Nephron progenitor cell (in vitro differentiated cells): ENCODE data around the gene SEPTIN11.
A peak's percentile ranks its signal among the peaks of the same experiment; 100 is the strongest.

Experiments used
- DNase-seq: peaks from one replicate; pipeline ENCODE4 v3.0.0; 2021
- H3K27ac Mint-ChIP-seq: 2 replicates; pipeline ENCODE4 v1.8.0; 2021; ENCODE audit warnings: mild to moderate bottlenecking, moderate library complexity, mixed read lengths
- H3K27me3 Mint-ChIP-seq: 2 replicates; pipeline ENCODE4 v1.8.0; 2021; ENCODE audit warnings: mild to moderate bottlenecking, low read depth, mixed read lengths; ENCODE audit not compliant: poor library complexity
- H3K36me3 Mint-ChIP-seq: 2 replicates; pipeline ENCODE4 v1.8.0; 2021; ENCODE audit warnings: low read depth, mixed read lengths
- H3K4me1 Mint-ChIP-seq: 2 replicates; pipeline ENCODE4 v1.8.0; 2021; ENCODE audit warnings: mixed read lengths
- H3K4me3 Mint-ChIP-seq: 2 replicates; pipeline ENCODE4 v1.8.0; 2021; ENCODE audit warnings: mild to moderate bottlenecking, moderate library complexity, mixed read lengths
- H3K9me3 Mint-ChIP-seq: 2 replicates; pipeline ENCODE4 v1.8.0; 2021; ENCODE audit warnings: mild to moderate bottlenecking, moderate library complexity, mixed read lengths
- TF ChIP-seq, protein P1 (sequence below): fragments of 200-600 bp; sonication (generic); IDR thresholded peaks from 2 replicates; pipeline ENCODE4 v1.5.0; 2021; ENCODE audit warnings: antibody characterized with exemption

SEPTIN11 gene

DNA sequence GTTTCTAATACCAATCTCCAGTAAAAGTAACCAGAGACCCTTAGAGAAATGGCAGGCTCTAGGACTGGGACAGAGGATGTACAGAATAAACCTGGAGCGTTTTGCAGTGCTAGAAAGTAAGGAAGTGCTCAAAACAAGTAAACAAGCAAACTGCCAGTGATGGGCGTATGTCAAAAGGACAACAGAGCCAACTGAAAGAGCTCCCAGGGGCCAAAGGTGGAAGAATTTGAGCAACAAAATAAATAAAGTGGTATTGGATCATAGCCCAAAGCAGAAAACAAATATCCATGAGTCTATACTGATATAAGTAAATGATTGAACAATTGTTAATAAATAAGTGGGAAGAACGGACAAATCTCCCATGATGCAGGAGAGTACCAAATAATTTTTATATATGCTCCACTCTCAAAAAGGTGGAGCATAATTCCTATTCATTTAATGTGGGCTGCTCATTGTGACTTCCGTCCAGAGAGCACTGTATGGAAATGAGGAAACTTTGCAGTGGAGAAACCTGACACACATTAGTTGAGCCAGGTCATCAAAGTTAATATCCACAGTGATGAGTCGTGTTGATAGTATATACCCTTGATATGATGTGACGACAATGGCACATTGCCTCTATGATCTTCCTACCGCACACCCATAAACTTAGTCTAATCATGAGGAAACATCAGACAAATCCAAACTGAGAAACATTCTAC lies 17.8 kb upstream of the SEPTIN11 start:
- Mint-ChIP-seq H3K27ac (no peak overlapping the region), H3K36me3 (peaks cover 11% of the 10 kb centered on the region), H3K9me3 (peaks cover 10% of the 10 kb centered on the region), H3K4me1 (no peaks in the 10 kb centered on the region), H3K4me3 (no peak overlapping the region), H3K27me3 (peaks cover under 1% of the 10 kb centered on the region)
- no peak for DNase-seq
- TF ChIP-seq, protein P1, sequence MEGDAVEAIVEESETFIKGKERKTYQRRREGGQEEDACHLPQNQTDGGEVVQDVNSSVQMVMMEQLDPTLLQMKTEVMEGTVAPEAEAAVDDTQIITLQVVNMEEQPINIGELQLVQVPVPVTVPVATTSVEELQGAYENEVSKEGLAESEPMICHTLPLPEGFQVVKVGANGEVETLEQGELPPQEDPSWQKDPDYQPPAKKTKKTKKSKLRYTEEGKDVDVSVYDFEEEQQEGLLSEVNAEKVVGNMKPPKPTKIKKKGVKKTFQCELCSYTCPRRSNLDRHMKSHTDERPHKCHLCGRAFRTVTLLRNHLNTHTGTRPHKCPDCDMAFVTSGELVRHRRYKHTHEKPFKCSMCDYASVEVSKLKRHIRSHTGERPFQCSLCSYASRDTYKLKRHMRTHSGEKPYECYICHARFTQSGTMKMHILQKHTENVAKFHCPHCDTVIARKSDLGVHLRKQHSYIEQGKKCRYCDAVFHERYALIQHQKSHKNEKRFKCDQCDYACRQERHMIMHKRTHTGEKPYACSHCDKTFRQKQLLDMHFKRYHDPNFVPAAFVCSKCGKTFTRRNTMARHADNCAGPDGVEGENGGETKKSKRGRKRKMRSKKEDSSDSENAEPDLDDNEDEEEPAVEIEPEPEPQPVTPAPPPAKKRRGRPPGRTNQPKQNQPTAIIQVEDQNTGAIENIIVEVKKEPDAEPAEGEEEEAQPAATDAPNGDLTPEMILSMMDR = no peak

GRCh38 chr4:76939184-76939583 lies 10.4 kb upstream of the SEPTIN11 start:
- Mint-ChIP-seq H3K4me1 (peaks cover 6% of the 10 kb centered on the region), H3K4me3 (no peak overlapping the region), H3K9me3 (peaks cover 81% of the 10 kb centered on the region), H3K27me3 (peaks cover 6% of the 10 kb centered on the region), H3K27ac (no peak overlapping the region), H3K36me3 (peaks cover 81% of the 10 kb centered on the region)
- no peak for DNase-seq
- TF ChIP-seq, protein P1 = no peak

DNA sequence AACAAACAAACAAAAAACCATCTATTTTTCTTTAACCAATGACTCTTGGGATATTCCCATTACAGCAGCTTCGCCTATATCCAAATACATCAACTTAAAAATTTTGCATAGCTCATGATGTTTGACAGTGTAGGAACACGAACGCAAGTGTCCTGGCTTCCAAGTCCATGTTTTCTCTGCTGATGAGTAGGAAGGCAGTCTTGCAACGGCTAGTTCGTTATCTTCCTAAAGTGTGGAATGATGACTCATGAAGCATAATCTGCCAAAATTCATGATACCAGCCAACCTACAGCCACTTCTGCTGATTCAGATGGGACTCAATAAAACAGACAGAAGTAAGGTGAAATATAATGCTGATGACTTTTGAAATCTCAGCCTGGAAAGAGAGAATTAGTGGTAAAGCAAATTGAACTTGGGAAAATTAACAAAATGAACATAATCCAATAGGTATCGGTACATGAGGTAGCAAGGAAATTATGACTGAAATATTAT lies 6.4 kb upstream of the SEPTIN11 start:
- peaks cover 88% of the 10 kb centered on the region for H3K9me3 Mint-ChIP-seq
- no peak overlapping the region for H3K27ac Mint-ChIP-seq
- peaks cover 34% of the 10 kb centered on the region for H3K4me1 Mint-ChIP-seq
- peaks cover 100% of the 10 kb centered on the region for H3K36me3 Mint-ChIP-seq
- no peak overlapping the region for H3K4me3 Mint-ChIP-seq
- H3K27me3 Mint-ChIP-seq = no peaks in the 10 kb centered on the region
- DNase-seq = no peak
- TF ChIP-seq, protein P1 = no peak

DNA sequence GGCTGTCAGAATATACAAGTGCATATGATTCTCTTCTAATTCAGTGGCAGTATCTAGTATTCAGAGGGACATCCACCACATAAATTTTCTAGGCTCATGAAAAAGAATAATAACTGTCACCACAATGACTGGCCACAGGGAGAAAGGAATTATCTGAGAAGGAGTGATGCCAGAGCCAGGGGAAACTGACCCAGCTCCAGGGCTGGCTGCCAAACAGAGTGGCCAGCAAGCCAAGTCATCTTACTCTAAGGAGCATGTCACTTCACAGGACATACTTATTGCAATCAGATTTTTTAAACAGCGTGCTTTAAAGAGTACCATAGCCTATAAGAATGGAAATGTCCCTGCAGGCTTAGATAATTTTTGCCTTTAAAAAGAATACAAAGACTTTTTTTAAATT lies 5.8 kb upstream of the SEPTIN11 start:
- Mint-ChIP-seq H3K36me3 (peaks cover 95% of the 10 kb centered on the region), H3K27ac (no peak overlapping the region), H3K9me3 (peaks cover 82% of the 10 kb centered on the region), H3K27me3 (no peaks in the 10 kb centered on the region), H3K4me3 (no peak overlapping the region), H3K4me1 (peaks cover 40% of the 10 kb centered on the region)
- no peak for DNase-seq
- TF ChIP-seq, protein P1 = no peak

GRCh38 chr4:76947369-76947768 lies 2.2 kb upstream of the SEPTIN11 start:
- H3K4me3 Mint-ChIP-seq = peak overlapping the region; percentile 93
- TF ChIP-seq, protein P1 = no peak
- peaks cover 46% of the 10 kb centered on the region for H3K9me3 Mint-ChIP-seq
- peaks cover 56% of the 10 kb centered on the region for H3K4me1 Mint-ChIP-seq
- peaks cover 69% of the 10 kb centered on the region for H3K36me3 Mint-ChIP-seq
- no peak for DNase-seq
- no peaks in the 10 kb centered on the region for H3K27me3 Mint-ChIP-seq
- no peak overlapping the region for H3K27ac Mint-ChIP-seq
